ENCODE results near the gene FUT2.

Gene FUT2

DNA sequence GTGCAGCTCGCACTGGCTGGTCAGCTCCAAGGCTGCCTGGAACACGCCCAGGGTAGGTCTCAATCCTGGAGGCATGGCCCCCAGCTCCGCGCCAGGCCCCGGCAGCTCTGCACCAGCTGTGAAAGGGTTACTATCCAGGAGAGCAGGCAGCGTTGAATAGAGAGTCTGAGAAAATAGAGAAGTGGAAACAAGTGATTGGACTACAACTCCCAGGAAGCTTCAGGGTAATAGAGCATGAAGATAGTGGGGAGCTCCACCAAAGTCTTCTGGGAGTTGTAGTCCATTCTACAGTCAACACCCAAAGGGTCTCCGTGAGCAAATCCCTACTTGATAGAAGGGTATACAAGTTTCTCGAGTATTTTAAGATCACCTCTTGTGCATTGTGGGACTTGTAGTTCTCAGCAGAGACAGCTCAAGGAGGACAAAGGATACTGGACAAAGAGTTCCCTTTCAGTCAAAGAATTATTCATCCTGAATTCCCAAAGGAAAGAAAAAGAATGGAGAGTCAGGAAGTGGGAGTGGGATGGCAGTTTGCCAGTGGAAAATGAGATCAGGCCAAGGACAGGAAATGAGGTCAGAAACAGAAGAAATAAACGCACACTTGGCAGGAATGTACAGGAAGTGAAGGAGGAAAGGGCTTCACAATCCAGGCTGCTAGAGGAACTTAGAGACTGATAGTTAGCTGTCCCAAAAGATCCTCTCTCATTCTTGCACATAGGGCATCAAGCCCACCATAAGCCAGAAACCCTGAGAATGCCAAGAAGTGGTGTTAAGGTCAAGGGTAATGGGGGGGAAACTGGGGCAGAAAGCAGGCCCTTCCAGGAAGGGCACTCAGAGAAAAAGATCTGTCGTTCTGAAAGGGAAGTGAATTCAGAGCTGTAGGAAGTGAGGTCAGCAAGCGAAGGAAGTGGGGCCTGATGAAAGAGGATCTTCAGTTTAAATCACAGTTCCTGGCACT, 29.3 kb downstream of the FUT2 start:
- peak overlapping the region; percentile 9; the same call in 1 of the 2 replicates for H3K4me2 ChIP-seq (ENCODE audit: insufficient read depth, low read length)
- TF ChIP-seq, protein P1, sequence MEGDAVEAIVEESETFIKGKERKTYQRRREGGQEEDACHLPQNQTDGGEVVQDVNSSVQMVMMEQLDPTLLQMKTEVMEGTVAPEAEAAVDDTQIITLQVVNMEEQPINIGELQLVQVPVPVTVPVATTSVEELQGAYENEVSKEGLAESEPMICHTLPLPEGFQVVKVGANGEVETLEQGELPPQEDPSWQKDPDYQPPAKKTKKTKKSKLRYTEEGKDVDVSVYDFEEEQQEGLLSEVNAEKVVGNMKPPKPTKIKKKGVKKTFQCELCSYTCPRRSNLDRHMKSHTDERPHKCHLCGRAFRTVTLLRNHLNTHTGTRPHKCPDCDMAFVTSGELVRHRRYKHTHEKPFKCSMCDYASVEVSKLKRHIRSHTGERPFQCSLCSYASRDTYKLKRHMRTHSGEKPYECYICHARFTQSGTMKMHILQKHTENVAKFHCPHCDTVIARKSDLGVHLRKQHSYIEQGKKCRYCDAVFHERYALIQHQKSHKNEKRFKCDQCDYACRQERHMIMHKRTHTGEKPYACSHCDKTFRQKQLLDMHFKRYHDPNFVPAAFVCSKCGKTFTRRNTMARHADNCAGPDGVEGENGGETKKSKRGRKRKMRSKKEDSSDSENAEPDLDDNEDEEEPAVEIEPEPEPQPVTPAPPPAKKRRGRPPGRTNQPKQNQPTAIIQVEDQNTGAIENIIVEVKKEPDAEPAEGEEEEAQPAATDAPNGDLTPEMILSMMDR (IDR thresholded peaks at IDR 0.05; ENCODE audit: borderline replicate concordance, extremely low read depth, low read length, poor library complexity, severe bottlenecking): no peak
- no peak for TF ChIP-seq EZH2 (IDR thresholded peaks at IDR 0.05; ENCODE audit: borderline replicate concordance, low read depth, low read length, severe bottlenecking)
- no peak overlapping the region; the same call in 1 of the 2 replicates for H3K9ac ChIP-seq (ENCODE audit: low read depth, low read length)
- peak overlapping the region; percentile 77 for H2AFZ ChIP-seq (ENCODE audit: low read depth, low read length)
- H3K79me2 ChIP-seq (ENCODE audit: insufficient read depth, low read length): peaks cover 3% of the 10 kb centered on the region; the same call in 1 of the 2 replicates
- DNase-seq: peak; percentile 69
- H3K27me3 ChIP-seq (ENCODE audit: insufficient read depth, low read length, poor library complexity): no peaks in the 10 kb centered on the region
- peaks cover 9% of the 10 kb centered on the region for H3K36me3 ChIP-seq (ENCODE audit: insufficient read depth, low read length)
- H3K9me3 ChIP-seq (ENCODE audit: insufficient read depth, low read length, severe bottlenecking): peaks cover 4% of the 10 kb centered on the region
- H3K27ac ChIP-seq (ENCODE audit: low read length): peak overlapping the region; percentile 81
- peak; percentile 64 for ATAC-seq (ENCODE audit: insufficient read depth, low read depth)
- H3K4me1 ChIP-seq (ENCODE audit: insufficient read depth, low read length): peaks cover 45% of the 10 kb centered on the region
- no peaks in the 10 kb centered on the region for H4K20me1 ChIP-seq (ENCODE audit: insufficient read depth, low read length)
- peak overlapping the region in 1 of 2 experiments; percentile 5; a peak in 1 of 4 replicates for H3K4me3 ChIP-seq (ENCODE audit: low read depth in 1 of 2, low read length in 2 of 2)

DNA sequence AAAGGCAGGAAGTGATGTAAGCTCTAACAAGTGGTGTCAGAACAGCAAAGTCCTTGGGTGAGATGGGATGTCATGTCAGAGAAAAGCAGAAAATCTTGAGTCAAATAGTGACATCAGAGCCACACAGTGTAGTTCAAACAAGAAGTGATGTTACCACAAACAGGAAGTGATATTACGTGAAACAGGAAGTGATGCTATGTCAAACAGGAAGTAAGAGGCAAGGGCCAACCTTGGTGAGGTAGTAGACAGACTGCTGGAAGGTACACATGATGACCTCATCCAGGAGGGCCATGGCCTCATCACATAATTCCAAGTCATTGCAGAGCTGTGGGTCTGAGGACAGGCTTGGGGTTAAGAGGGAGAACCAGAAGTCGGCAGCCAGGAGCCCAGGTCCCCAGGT, 30.8 kb downstream of the FUT2 start:
- Histone ChIP-seq H3K4me3 (ENCODE audit: low read depth in 1 of 2, low read length in 2 of 2) (no peak overlapping the region; a peak in 1 of 4 replicates), H3K9me3 (ENCODE audit: insufficient read depth, low read length, severe bottlenecking) (peaks cover 4% of the 10 kb centered on the region), H3K27ac (ENCODE audit: low read length) (peak overlapping the region; percentile 71), H3K36me3 (ENCODE audit: insufficient read depth, low read length) (peaks cover 9% of the 10 kb centered on the region), H4K20me1 (ENCODE audit: insufficient read depth, low read length) (no peaks in the 10 kb centered on the region), H3K4me1 (ENCODE audit: insufficient read depth, low read length) (peaks cover 35% of the 10 kb centered on the region), H3K4me2 (ENCODE audit: insufficient read depth, low read length) (peak overlapping the region; percentile 8; the same call in 1 of the 2 replicates), H2AFZ (ENCODE audit: low read depth, low read length) (peak overlapping the region; percentile 75), H3K9ac (ENCODE audit: low read depth, low read length) (no peak overlapping the region), H3K79me2 (ENCODE audit: insufficient read depth, low read length) (peaks cover 3% of the 10 kb centered on the region; the same call in 1 of the 2 replicates), H3K27me3 (ENCODE audit: insufficient read depth, low read length, poor library complexity) (no peaks in the 10 kb centered on the region)
- TF ChIP-seq, protein P1 (IDR thresholded peaks at IDR 0.05; ENCODE audit: borderline replicate concordance, extremely low read depth, low read length, poor library complexity, severe bottlenecking): no peak
- TF ChIP-seq EZH2 (IDR thresholded peaks at IDR 0.05; ENCODE audit: borderline replicate concordance, low read depth, low read length, severe bottlenecking): no peak
- ATAC-seq (ENCODE audit: insufficient read depth, low read depth): peak; percentile 36; the same call in 2 of the 3 replicates
- DNase-seq: peak; percentile 48

DNA sequence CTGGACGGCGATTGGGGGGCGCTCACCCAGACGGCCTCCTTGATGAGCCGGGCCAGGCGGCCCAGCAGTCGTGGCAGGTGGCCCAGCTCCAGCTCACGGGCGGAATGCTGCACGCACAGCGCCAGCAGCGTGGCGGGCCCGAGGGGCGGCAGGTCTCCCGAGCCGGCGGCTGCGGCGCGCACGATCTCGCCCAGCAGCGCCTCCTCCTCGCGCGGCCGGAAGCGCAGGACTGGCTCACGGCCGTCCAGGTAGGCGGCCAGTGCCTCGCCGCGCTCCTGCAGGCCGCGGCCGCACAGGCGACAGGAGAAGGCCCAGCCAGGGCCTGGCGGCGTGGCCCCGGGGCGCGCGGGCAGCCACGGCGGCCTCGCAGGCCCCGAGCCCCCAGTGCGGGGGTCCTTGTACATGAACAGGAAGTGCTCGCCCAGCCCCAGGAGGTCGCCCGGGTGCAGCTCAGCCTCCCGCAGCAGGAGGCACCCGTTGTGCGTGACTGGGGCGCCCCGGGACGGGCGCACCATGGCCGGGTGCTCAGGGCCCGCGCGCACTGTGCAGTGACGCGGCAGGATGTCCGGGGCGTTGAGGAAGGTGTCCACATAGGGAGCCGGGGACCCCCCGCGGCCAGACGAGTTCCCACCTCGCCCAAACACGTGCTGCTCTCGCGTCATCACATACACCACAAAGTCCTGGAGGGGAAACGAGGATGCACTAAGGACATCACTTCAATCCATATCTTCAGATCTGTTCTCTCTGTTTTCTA, 33.3 kb downstream of the FUT2 start:
- Histone ChIP-seq H3K4me1 (ENCODE audit: insufficient read depth, low read length) (peaks cover 30% of the 10 kb centered on the region), H3K27me3 (ENCODE audit: insufficient read depth, low read length, poor library complexity) (no peaks in the 10 kb centered on the region), H3K9me3 (ENCODE audit: insufficient read depth, low read length, severe bottlenecking) (peaks cover 4% of the 10 kb centered on the region), H3K36me3 (ENCODE audit: insufficient read depth, low read length) (peaks cover 9% of the 10 kb centered on the region), H3K79me2 (ENCODE audit: insufficient read depth, low read length) (no peaks in the 10 kb centered on the region), H4K20me1 (ENCODE audit: insufficient read depth, low read length) (no peaks in the 10 kb centered on the region), H3K27ac (ENCODE audit: low read length) (no peak overlapping the region), H3K4me3 (ENCODE audit: low read depth in 1 of 2, low read length in 2 of 2) (no peak overlapping the region), H2AFZ (ENCODE audit: low read depth, low read length) (no peak overlapping the region), H3K9ac (ENCODE audit: low read depth, low read length) (no peak overlapping the region), H3K4me2 (ENCODE audit: insufficient read depth, low read length) (no peak overlapping the region)
- ATAC-seq (ENCODE audit: insufficient read depth, low read depth) (no peak), DNase-seq (no peak)
- TF ChIP-seq, protein P1 (IDR thresholded peaks at IDR 0.05; ENCODE audit: borderline replicate concordance, extremely low read depth, low read length, poor library complexity, severe bottlenecking): no peak
- no peak for TF ChIP-seq EZH2 (IDR thresholded peaks at IDR 0.05; ENCODE audit: borderline replicate concordance, low read depth, low read length, severe bottlenecking)
